ENCODE measurements around the gene AJM1.
"Not testable (repeated sequence)": the region's sequence is repeated elsewhere in the genome, so short reads cannot be mapped to it uniquely, and the experiment has no call there.

DNA sequence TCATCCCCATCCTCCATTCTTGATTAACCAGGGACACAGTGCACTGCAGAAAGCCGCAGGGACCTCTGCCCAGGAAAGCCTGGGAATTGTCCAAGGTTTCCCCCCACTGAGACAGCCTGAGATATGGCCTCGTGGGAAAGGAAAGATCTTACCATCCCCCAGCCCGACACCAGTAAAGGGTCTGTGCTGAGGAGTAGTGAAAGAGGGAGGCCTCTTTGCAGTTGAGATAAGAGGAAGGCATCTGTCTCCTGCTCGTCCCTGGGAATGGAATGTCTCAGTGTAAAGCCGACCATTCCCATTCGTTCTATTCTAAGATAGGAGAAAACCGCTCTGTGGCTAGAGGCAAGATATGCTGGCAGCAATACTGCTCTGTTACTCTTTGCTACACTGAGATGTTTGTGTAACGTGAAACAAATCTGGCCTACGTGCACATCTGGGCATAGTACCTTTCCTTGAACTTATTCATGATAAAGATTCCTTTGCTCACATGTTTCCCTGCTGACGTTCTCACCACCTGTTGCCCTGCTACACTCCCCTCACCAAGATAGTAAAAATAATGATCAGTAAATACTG is 45.4 kb upstream of the AJM1 start:
- TF ChIP-seq, protein P1, sequence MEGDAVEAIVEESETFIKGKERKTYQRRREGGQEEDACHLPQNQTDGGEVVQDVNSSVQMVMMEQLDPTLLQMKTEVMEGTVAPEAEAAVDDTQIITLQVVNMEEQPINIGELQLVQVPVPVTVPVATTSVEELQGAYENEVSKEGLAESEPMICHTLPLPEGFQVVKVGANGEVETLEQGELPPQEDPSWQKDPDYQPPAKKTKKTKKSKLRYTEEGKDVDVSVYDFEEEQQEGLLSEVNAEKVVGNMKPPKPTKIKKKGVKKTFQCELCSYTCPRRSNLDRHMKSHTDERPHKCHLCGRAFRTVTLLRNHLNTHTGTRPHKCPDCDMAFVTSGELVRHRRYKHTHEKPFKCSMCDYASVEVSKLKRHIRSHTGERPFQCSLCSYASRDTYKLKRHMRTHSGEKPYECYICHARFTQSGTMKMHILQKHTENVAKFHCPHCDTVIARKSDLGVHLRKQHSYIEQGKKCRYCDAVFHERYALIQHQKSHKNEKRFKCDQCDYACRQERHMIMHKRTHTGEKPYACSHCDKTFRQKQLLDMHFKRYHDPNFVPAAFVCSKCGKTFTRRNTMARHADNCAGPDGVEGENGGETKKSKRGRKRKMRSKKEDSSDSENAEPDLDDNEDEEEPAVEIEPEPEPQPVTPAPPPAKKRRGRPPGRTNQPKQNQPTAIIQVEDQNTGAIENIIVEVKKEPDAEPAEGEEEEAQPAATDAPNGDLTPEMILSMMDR (IDR thresholded peaks at IDR 0.05) = not testable (repeated sequence)
- TF ChIP-seq POLR2A (IDR thresholded peaks at IDR 0.05) = not testable (repeated sequence)

Measured in esophagus squamous epithelium (tissue), 4 donors.